ENCODE measurements around the gene GABBR2. TPM values are rescaled to one million over a fixed set of nuclear protein-coding genes. Genes with fewer than 3 reads are reported as not detected.

The GABBR2 gene
- total RNA-seq, 1 experiment from 2014 or later, result 0.76 TPM

GRCh38 chr9:98605116-98605515, 103.6 kb downstream of the GABBR2 start:
- POLR2A ChIA-PET (ENCODE audit: unreplicated experiment), result no interaction called here
- no peak for DNase-seq

GRCh38 chr9:98603821-98604383, 104.8 kb downstream of the GABBR2 start:
- TF ChIP-seq, protein P1, sequence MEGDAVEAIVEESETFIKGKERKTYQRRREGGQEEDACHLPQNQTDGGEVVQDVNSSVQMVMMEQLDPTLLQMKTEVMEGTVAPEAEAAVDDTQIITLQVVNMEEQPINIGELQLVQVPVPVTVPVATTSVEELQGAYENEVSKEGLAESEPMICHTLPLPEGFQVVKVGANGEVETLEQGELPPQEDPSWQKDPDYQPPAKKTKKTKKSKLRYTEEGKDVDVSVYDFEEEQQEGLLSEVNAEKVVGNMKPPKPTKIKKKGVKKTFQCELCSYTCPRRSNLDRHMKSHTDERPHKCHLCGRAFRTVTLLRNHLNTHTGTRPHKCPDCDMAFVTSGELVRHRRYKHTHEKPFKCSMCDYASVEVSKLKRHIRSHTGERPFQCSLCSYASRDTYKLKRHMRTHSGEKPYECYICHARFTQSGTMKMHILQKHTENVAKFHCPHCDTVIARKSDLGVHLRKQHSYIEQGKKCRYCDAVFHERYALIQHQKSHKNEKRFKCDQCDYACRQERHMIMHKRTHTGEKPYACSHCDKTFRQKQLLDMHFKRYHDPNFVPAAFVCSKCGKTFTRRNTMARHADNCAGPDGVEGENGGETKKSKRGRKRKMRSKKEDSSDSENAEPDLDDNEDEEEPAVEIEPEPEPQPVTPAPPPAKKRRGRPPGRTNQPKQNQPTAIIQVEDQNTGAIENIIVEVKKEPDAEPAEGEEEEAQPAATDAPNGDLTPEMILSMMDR (conservative IDR thresholded peaks at IDR 0.05), result no peak
- TF ChIP-seq EZH2 (IDR thresholded peaks at IDR 0.05; ENCODE audit: low read depth), result no peak
- Histone ChIP-seq H3K4me3 (no peak overlapping the region), H3K9me3 (ENCODE audit: insufficient read depth, low read depth) (no peaks in the 10 kb centered on the region), H3K79me2 (ENCODE audit: low read depth) (no peaks in the 10 kb centered on the region), H3F3A (ENCODE audit: insufficient read depth, low read depth) (no peaks in the 10 kb centered on the region), H2AFZ (no peak overlapping the region), H4K20me1 (ENCODE audit: insufficient read depth) (no peaks in the 10 kb centered on the region), H3K27ac (no peak overlapping the region), H3K9me2 (ENCODE audit: insufficient read depth) (no peaks in the 10 kb centered on the region), H3K36me3 (ENCODE audit: low read depth) (no peaks in the 10 kb centered on the region), H3K4me1 (replicated peaks; ENCODE audit: insufficient read depth) (peaks cover 13% of the 10 kb centered on the region), H3K27me3 (ENCODE audit: insufficient read depth, low read depth) (no peaks in the 10 kb centered on the region), H3K4me2 (no peak overlapping the region)
- no peak for DNase-seq
- POLR2A ChIA-PET (ENCODE audit: unreplicated experiment), result no interaction called here
- BruUV-seq (replicated peaks), result no TSS peak
- CTCF ChIA-PET, result no interaction called here
- intact Hi-C loops (cut with micrococcal nuclease; ENCODE audit: unreplicated experiment), result no loop called here

More at GRCh38 chr9:98605116-98605515, 103.6 kb downstream of the GABBR2 start:
- BruUV-seq (replicated peaks), result no TSS peak
- H3K9me3 ChIP-seq (ENCODE audit: insufficient read depth, low read depth), result no peaks in the 10 kb centered on the region
- no peak for TF ChIP-seq EZH2 (IDR thresholded peaks at IDR 0.05; ENCODE audit: low read depth)
- TF ChIP-seq, protein P1 (conservative IDR thresholded peaks at IDR 0.05), result no peak
- intact Hi-C loops (cut with micrococcal nuclease; ENCODE audit: unreplicated experiment), result no loop called here
- H3K4me2 ChIP-seq, result no peak overlapping the region
- no peak overlapping the region for H2AFZ ChIP-seq
- H3K4me3 ChIP-seq, result no peak overlapping the region
- CTCF ChIA-PET, result no interaction called here
- no peaks in the 10 kb centered on the region for H3K36me3 ChIP-seq (ENCODE audit: low read depth)
- no peaks in the 10 kb centered on the region for H4K20me1 ChIP-seq (ENCODE audit: insufficient read depth)
- no peaks in the 10 kb centered on the region for H3K27me3 ChIP-seq (ENCODE audit: insufficient read depth, low read depth)
- no peak overlapping the region for H3K27ac ChIP-seq
- H3K79me2 ChIP-seq (ENCODE audit: low read depth), result no peaks in the 10 kb centered on the region
- H3K4me1 ChIP-seq (replicated peaks; ENCODE audit: insufficient read depth), result peaks cover 13% of the 10 kb centered on the region
- no peaks in the 10 kb centered on the region for H3F3A ChIP-seq (ENCODE audit: insufficient read depth, low read depth)
- H3K9me2 ChIP-seq (ENCODE audit: insufficient read depth), result no peaks in the 10 kb centered on the region

- H3K4me3 ChIP-seq, result no peak overlapping the region
- TF ChIP-seq EZH2 (IDR thresholded peaks at IDR 0.05; ENCODE audit: low read depth), result no peak
- TF ChIP-seq, protein P1 (conservative IDR thresholded peaks at IDR 0.05), result no peak
- ChIA-PET CTCF (no interaction called here), POLR2A (ENCODE audit: unreplicated experiment) (no interaction called here)
- no peaks in the 10 kb centered on the region for H3K79me2 ChIP-seq (ENCODE audit: low read depth)
- H3F3A ChIP-seq (ENCODE audit: insufficient read depth, low read depth), result no peaks in the 10 kb centered on the region
- H2AFZ ChIP-seq, result no peak overlapping the region
- no peak overlapping the region for H3K27ac ChIP-seq
- no peaks in the 10 kb centered on the region for H3K36me3 ChIP-seq (ENCODE audit: low read depth)
- H3K9me3 ChIP-seq (ENCODE audit: insufficient read depth, low read depth), result no peaks in the 10 kb centered on the region
- H3K27me3 ChIP-seq (ENCODE audit: insufficient read depth, low read depth), result no peaks in the 10 kb centered on the region
- no peaks in the 10 kb centered on the region for H3K9me2 ChIP-seq (ENCODE audit: insufficient read depth)
- H4K20me1 ChIP-seq (ENCODE audit: insufficient read depth), result no peaks in the 10 kb centered on the region
- no TSS peak for BruUV-seq (replicated peaks)
- no peak overlapping the region for H3K4me2 ChIP-seq
- intact Hi-C loops (cut with micrococcal nuclease; ENCODE audit: unreplicated experiment), result no loop called here
- no peak for DNase-seq
- peaks cover 13% of the 10 kb centered on the region for H3K4me1 ChIP-seq (replicated peaks; ENCODE audit: insufficient read depth)
Measured at GRCh38 chr9:98602839-98603500, 105.8 kb downstream of the GABBR2 start.
